ENCODE data around the gene GAMT.

GRCh38 chr19:1406774-1407527 is 5.6 kb upstream of the GAMT start:
- peak; percentile 69 for TF ChIP-seq POLR2A (IDR thresholded peaks at IDR 0.05; ENCODE audit: low read length)
- TF ChIP-seq GATA1 (IDR thresholded peaks at IDR 0.05; ENCODE audit: low read depth, low read length): no peak

Data from erythroblast (primary cell).